Upper lobe of left lung (tissue), 4 donors: Measurements from ENCODE around the gene ASL.

Experiments used
- EP300 ChIP-seq, 4 donors: sonication (generic); formaldehyde crosslinking; IDR thresholded peaks; one replicate each; pipeline ENCODE4 v1.5.1; 2017; ENCODE audit warnings: antibody characterized with exemption in 4 of 4, control low read depth in 2 of 4
- POLR2A ChIP-seq, 4 donors: fragments of 450-650 bp; IDR thresholded peaks; one replicate each; pipeline ENCODE4 v1.5.1; 2016 to 2017; ENCODE audit warnings: antibody characterized with exemption in 4 of 4, mild to moderate bottlenecking in 2 of 4
- POLR2AphosphoS5 ChIP-seq, 2 donors: sonication (generic); formaldehyde crosslinking; IDR thresholded peaks; one replicate each; pipeline ENCODE4 v1.5.1; 2017; ENCODE audit warnings: antibody characterized with exemption in 2 of 2
- TF ChIP-seq, protein P1 (sequence below), 6 experiments: fragments of 450-650 bp in 4 of 6; fragments of 200-600 bp in 2 of 6; sonication (generic) in 2 of 6; IDR thresholded peaks; one replicate each; pipeline ENCODE4 v1.5.1; 2016 to 2019; ENCODE audit warnings: antibody characterized with exemption in 6 of 6

DNA sequence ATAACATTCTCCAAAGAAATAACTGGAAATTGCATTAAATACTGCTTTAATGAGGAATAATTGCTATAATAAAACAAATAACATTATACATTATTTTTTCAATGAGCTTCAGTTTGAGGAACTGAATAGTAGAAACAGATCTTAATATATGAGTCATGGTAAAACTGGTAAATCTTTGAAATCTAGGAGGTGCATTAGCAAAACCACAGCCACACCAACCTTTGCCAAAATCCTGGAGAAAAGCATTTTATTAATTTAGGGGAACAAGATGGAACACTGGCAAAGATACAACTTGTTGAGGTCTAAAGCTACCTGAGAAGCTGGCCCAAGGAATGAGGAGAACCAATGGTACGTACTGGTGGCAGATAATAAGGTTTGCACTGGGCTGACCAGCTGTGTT is 5.4 kb upstream of the ASL start:
- TF ChIP-seq POLR2AphosphoS5 (IDR thresholded peaks at IDR 0.05) (no peak), POLR2A (IDR thresholded peaks at IDR 0.05) (no peak), EP300 (IDR thresholded peaks at IDR 0.05) (no peak)
- TF ChIP-seq, protein P1, sequence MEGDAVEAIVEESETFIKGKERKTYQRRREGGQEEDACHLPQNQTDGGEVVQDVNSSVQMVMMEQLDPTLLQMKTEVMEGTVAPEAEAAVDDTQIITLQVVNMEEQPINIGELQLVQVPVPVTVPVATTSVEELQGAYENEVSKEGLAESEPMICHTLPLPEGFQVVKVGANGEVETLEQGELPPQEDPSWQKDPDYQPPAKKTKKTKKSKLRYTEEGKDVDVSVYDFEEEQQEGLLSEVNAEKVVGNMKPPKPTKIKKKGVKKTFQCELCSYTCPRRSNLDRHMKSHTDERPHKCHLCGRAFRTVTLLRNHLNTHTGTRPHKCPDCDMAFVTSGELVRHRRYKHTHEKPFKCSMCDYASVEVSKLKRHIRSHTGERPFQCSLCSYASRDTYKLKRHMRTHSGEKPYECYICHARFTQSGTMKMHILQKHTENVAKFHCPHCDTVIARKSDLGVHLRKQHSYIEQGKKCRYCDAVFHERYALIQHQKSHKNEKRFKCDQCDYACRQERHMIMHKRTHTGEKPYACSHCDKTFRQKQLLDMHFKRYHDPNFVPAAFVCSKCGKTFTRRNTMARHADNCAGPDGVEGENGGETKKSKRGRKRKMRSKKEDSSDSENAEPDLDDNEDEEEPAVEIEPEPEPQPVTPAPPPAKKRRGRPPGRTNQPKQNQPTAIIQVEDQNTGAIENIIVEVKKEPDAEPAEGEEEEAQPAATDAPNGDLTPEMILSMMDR (IDR thresholded peaks at IDR 0.05) = no peak
